OCI-LY3 (cell line): Measurements from ENCODE around the gene OSTF1.

Experiments
- EZH2phosphoT487 ChIP-seq: fragments of 200-600 bp; shearing (Covaris generic); IDR thresholded peaks from 2 replicates; pipeline ENCODE4 v1.6.1; 2018; ENCODE audit warnings: antibody characterized with exemption, mixed run types, low read depth
- TF ChIP-seq, protein P1 (sequence below): fragments of 200-600, 300-600 bp; sonication (generic); IDR thresholded peaks from 2 replicates; pipeline ENCODE4 v1.5.1; 2014; ENCODE audit warnings: antibody characterized with exemption, low read length, low read depth

DNA sequence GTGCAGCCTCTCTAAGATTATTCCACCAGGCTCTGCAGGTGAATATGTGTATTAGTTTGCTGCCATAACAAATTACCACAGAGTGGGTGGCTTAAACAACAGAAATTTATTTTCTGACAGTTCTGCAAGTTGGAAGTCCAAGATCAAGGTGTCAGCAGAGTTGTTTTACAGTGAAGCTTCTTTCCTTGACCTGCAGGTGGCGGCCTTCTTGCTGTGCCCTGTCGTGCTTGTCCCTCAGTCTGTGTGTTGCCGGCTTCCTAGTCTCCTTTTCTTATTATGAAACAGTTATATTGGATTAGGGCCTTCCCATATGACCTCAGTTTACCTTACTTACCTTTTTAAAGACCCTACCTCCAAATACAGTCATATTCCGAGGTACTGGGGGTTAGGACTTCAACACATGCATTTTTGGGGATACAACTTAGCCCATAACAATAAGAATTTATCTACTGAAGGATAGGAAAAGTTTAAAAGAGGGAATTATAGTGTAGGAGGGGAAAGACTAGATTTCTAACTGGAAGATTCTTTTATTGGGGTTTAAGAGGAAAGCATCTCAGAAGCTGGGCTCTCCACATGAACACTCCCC, 97.4 kb downstream of the OSTF1 start:
- TF ChIP-seq, protein P1, sequence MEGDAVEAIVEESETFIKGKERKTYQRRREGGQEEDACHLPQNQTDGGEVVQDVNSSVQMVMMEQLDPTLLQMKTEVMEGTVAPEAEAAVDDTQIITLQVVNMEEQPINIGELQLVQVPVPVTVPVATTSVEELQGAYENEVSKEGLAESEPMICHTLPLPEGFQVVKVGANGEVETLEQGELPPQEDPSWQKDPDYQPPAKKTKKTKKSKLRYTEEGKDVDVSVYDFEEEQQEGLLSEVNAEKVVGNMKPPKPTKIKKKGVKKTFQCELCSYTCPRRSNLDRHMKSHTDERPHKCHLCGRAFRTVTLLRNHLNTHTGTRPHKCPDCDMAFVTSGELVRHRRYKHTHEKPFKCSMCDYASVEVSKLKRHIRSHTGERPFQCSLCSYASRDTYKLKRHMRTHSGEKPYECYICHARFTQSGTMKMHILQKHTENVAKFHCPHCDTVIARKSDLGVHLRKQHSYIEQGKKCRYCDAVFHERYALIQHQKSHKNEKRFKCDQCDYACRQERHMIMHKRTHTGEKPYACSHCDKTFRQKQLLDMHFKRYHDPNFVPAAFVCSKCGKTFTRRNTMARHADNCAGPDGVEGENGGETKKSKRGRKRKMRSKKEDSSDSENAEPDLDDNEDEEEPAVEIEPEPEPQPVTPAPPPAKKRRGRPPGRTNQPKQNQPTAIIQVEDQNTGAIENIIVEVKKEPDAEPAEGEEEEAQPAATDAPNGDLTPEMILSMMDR: peak; percentile 80
- TF ChIP-seq EZH2phosphoT487: no peak
